Suppressor macrophage (primary cell): Measurements from ENCODE around the gene ANKRD52.
"Not testable (repeated sequence)": the region's sequence is repeated elsewhere in the genome, so short reads cannot be mapped to it uniquely, and the experiment has no call there.

Experiments
- DNase-seq, 4 experiments: peaks; one replicate each; pipeline ENCODE4 v3.0.0-alpha.2; 2020 to 2022
- total RNA-seq, 17 experiments: gene quantifications; one replicate each; lab custom pipeline; 2026; ENCODE audit warnings: mixed read lengths in 6 of 17, inconsistent platforms in 3 of 17; lab: John Stamatoyannopoulos, UW

Gene ANKRD52
- 22.1 to 142 (median 56.0) reads per million in 17 experiments for total RNA-seq

GRCh38 chr12:56258068-56258819 lies at the start of gene ANKRD52:
ANKRD52 (minus strand) TSS chr12:56258384; CDS start chr12:56258269, 115 bp downstream.
- DNase-seq: peak; percentile 83 to 95 (median 90)

GRCh38 chr12:56307221-56307965 lies 49.2 kb upstream of the ANKRD52 start:
- no peak for DNase-seq

GRCh38 chr12:56304872-56305590 lies 46.8 kb upstream of the ANKRD52 start:
- DNase-seq: no peak

- no peak for DNase-seq
These were observed 46.1 kb upstream of the ANKRD52 start for GRCh38 chr12:56304276-56304675.

GRCh38 chr12:56300644-56301464 lies 42.7 kb upstream of the ANKRD52 start:
- DNase-seq: no peak

GRCh38 chr12:56299853-56300643 lies 41.9 kb upstream of the ANKRD52 start, which contains the start of gene CS:
CS (minus strand) TSS chr12:56300330; CDS start chr12:56300201, 129 bp downstream.
- DNase-seq: peak; percentile 99 to 100 (median 100)

- no peak for DNase-seq
These were observed 41.2 kb upstream of the ANKRD52 start for GRCh38 chr12:56299308-56299852.

- no peak for DNase-seq
These were observed 40.6 kb upstream of the ANKRD52 start for GRCh38 chr12:56298828-56299227.

- DNase-seq: no peak
These were observed 39.2 kb upstream of the ANKRD52 start for GRCh38 chr12:56297400-56297799.

GRCh38 chr12:56296295-56296694 lies 38.1 kb upstream of the ANKRD52 start:
- DNase-seq: peak in 1 of 4 experiments; percentile 20

GRCh38 chr12:56293795-56294194 lies 35.6 kb upstream of the ANKRD52 start:
- DNase-seq: no peak

- DNase-seq: peak; percentile 32 to 70 (median 50)
These were observed 30.7 kb upstream of the ANKRD52 start for GRCh38 chr12:56288705-56289387.

- no peak for DNase-seq
These were observed 28.1 kb upstream of the ANKRD52 start for GRCh38 chr12:56286044-56286830.

- not testable (repeated sequence) for DNase-seq
These were observed 26.1 kb upstream of the ANKRD52 start for GRCh38 chr12:56284263-56284662.

GRCh38 chr12:56282579-56282978 lies 24.4 kb upstream of the ANKRD52 start:
- no peak for DNase-seq

- no peak for DNase-seq
These were observed 23.8 kb upstream of the ANKRD52 start for GRCh38 chr12:56282030-56282429.

GRCh38 chr12:56280849-56281248 lies 22.7 kb upstream of the ANKRD52 start:
- peak in 1 of 4 experiments; percentile 13 for DNase-seq

GRCh38 chr12:56278905-56279304 lies 20.7 kb upstream of the ANKRD52 start:
- no peak for DNase-seq

- DNase-seq: no peak
These were observed 16.1 kb upstream of the ANKRD52 start for GRCh38 chr12:56274299-56274698.
